Body of pancreas (tissue), 4 donors: Measurements from ENCODE around the gene EBP. TPM values are rescaled to one million over a fixed set of nuclear protein-coding genes. Genes with fewer than 3 reads are reported as not detected.

Experiments used
- ATAC-seq: fragments of 150-250 bp; one replicate; pipeline ENCODE4 v1.9.1; 2016
- DNase-seq, 4 donors: peaks; one replicate each; pipeline ENCODE4 v3.0.0-alpha.2; 2019
- H3K27ac ChIP-seq, 4 donors: fragments of 200-600 bp; sonication (generic); 1 replicate in 3 of 4; 2 replicates in 1 of 4; pipeline versions ENCODE4 v1.5.1 to v1.6.1; 2016 to 2019; ENCODE audit warnings: mild to moderate bottlenecking in 1 of 4, mixed read lengths in 1 of 4, moderate library complexity in 1 of 4
- H3K27me3 ChIP-seq, 2 donors: fragments of 200-600 bp; sonication (generic); one replicate each; pipeline ENCODE4 v1.6.0; 2016; ENCODE audit warnings: mild to moderate bottlenecking in 1 of 2
- H3K36me3 ChIP-seq, 2 donors: fragments of 200-600 bp; sonication (generic); replicated peaks in 1 of 2; 2 replicates each; pipeline ENCODE4 v1.5.1; 2016; ENCODE audit warnings: low read depth in 2 of 2; ENCODE audit not compliant: insufficient read depth in 1 of 2
- H3K4me1 ChIP-seq: fragments of 200-600 bp; sonication (generic); one replicate; pipeline ENCODE4 v1.6.0; 2016
- H3K4me3 ChIP-seq, 2 donors: fragments of 200-600 bp; sonication (generic); 1 replicate in 1 of 2; 2 replicates in 1 of 2; pipeline ENCODE4 v1.5.1; 2016 to 2019
- H3K9me3 ChIP-seq, 3 donors: fragments of 200-600 bp; sonication (generic); 1 replicate in 2 of 3; 2 replicates in 1 of 3; pipeline ENCODE4 v1.5.1; 2016
- POLR2A ChIP-seq, 3 donors: fragments of 450-650 bp; IDR thresholded peaks; one replicate each; pipeline ENCODE4 v1.6.1; 2016; ENCODE audit warnings: antibody characterized with exemption in 3 of 3, mild to moderate bottlenecking in 2 of 3
- WGBS, 2 donors: methylation state at CpG; one replicate each; pipeline ENCODE4 v1.1.5; 2017; 5-methylcytosine and 5-hydroxymethylcytosine counted together
- intact Hi-C: fragments of 100-400 bp; cut with DNase I; formaldehyde crosslinking; loops from one replicate; pipeline ENCODE4 v1.15.1; 2023
- total RNA-seq, 2 donors: library from RNA; depleted of rRNA; stranded (reverse); fragments of >200 nt; gene quantifications; one replicate each; pipeline ENCODE4 v1.1.0, GENCODE V29; 2016
- TF ChIP-seq, protein P1 (sequence below), 7 experiments: fragments of 450-650 bp in 4 of 7; fragments of 200-600 bp in 3 of 7; sonication (generic) in 3 of 7; IDR thresholded peaks; one replicate each; pipeline ENCODE4 v1.5.1; 2016 to 2019; ENCODE audit warnings: antibody characterized with exemption in 7 of 7

The EBP gene
- 10 to 100 TPM; 14.8 to 19.7 TPM for total RNA-seq

DNA sequence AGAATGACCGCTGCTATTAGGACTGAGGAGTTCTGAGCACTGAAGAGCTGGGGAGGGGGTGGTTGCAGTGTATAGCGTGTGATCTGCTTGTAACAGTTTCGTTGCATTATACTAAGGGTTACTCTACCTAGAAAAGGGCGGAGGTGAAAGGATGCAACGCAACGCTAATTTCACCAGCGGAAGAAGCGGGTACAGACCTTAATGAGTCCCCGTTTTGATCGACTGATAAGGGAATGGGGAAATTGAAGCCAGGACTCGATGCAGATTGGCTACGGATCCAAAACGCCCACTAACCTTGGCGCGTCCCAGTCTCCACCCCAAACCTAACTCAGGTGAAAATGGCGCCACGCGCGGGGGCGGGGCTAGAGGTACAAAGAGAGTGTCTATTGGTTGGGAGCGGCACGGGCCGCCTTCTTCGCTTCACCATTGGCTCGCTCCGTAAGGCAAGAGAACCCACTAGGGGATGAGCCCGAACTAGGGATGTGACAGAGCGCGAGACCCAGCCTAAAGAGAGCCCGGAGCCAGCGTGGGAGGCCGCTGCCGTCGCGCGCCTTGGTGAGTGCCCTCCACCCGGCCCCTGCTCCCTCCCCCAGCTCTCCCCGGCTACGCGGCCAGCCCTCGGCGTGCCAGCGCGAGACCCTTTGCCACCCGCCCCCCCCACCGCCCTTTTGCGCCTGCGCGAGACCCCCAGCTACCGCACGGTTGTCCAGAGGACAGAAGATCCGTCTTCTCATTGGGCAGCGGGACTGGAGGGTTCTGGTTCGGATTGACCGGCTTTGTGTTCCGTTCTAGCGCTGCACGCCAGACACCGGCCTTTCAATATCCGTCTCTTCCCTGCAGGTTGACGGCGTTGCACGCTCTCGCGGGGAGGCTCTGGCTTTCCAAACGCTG lies at the start of gene EBP:
EBP (plus strand) TSS at position 456 of the 891 bp plus-strand sequence. CDS start 1,964 bp downstream, outside the sequence.
- Histone ChIP-seq H3K9me3 (no peaks in the 10 kb centered on the region), H3K36me3 (no peaks in the 10 kb centered on the region), H3K4me1 (peaks cover 8% of the 10 kb centered on the region), H3K27ac (peak within 1 kb of the TSS; percentile 59 to 79 (median 76)), H3K27me3 (no peaks in the 10 kb centered on the region), H3K4me3 (peak within 1 kb of the TSS; percentile 6 to 32)
- ATAC-seq, result peak; percentile 99
- WGBS, 2 donors, result 1 to 3% methylated on average over 7 to 38 of the region's 66 CpGs
- peak; percentile 91 to 94 (median 93) for DNase-seq
- intact Hi-C loops, result no loop called here
- peak; percentile 32 to 75 (median 74) for TF ChIP-seq POLR2A (IDR thresholded peaks at IDR 0.05)
- TF ChIP-seq, protein P1, sequence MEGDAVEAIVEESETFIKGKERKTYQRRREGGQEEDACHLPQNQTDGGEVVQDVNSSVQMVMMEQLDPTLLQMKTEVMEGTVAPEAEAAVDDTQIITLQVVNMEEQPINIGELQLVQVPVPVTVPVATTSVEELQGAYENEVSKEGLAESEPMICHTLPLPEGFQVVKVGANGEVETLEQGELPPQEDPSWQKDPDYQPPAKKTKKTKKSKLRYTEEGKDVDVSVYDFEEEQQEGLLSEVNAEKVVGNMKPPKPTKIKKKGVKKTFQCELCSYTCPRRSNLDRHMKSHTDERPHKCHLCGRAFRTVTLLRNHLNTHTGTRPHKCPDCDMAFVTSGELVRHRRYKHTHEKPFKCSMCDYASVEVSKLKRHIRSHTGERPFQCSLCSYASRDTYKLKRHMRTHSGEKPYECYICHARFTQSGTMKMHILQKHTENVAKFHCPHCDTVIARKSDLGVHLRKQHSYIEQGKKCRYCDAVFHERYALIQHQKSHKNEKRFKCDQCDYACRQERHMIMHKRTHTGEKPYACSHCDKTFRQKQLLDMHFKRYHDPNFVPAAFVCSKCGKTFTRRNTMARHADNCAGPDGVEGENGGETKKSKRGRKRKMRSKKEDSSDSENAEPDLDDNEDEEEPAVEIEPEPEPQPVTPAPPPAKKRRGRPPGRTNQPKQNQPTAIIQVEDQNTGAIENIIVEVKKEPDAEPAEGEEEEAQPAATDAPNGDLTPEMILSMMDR (IDR thresholded peaks at IDR 0.05), result peak in 1 of 7 experiments; percentile 7

DNA sequence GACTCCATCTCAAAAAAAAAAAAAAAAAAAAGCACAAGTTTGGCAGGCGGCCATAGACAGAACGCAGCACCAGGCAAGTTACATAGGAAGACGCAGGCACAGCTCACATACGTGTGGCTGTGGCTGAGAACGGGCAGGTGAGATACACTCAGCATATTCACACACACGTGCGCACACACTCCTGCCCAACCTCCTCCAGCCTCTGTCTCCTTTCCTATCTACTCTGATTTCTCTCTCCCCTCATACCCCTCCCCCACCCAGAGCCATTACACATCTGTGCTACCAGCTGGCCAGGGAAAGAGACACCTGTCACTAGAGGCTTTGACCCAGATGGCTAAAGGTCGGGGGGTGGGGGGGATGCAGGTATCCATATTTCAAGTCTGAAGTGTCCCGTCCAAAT lies 49.4 kb upstream of the EBP start:
- no peaks in the 10 kb centered on the region for H3K27me3 ChIP-seq
- no peaks in the 10 kb centered on the region for H3K9me3 ChIP-seq
- peak overlapping the region in 3 of 4 donors; percentile 55 to 82 (median 77) for H3K27ac ChIP-seq
- peaks cover 42% of the 10 kb centered on the region for H3K4me1 ChIP-seq
- intact Hi-C loops, result no loop called here
- no peaks in the 10 kb centered on the region for H3K36me3 ChIP-seq
- no peak overlapping the region for H3K4me3 ChIP-seq
- 19 to 22% methylated on average over 5 to 9 of the region's 9 CpGs for WGBS, 2 donors
- TF ChIP-seq POLR2A (IDR thresholded peaks at IDR 0.05), result no peak
- TF ChIP-seq, protein P1 (IDR thresholded peaks at IDR 0.05), result no peak
- peak; percentile 25 for ATAC-seq
- DNase-seq, result peak; percentile 45 to 75 (median 59)

DNA sequence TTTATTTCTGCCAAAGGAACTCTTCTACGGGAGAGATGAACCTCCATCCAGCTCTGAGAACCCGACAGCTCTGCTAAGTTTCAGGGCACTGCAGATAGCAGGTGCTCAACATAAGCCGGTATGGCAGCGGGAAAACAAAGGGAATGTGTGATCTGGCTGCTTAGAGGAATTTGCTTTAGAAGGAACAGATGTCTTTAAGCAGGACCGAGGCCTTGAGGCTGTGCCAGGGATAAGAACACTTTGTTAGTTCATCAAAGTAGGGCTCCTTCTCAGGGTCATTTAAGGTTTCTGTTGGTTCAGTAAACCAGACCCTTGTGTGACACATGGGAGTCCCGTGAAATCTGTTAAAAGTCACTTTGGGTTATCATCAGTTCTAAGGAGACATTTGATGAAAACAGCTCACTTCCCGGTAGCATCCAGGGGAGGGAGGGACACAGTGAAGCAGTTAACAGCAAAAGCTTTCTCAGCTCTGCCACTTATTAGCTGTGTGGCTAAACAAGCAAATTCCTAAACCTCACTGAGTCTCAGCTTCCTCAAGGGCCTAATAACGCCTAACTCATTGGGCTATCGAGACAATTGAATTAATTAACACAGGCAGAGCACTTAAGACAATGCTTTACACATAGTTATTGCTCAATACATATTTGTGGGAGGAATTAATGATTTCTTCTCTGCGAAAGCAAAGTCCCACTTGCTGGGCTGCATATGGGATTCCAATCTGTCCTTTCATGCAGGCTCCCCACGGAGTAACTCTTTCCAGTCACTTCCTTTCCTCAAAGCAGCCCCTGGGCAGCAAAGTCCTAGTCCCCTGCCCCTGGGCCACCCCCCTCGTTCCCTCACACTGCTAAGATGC lies 48.5 kb upstream of the EBP start:
- 22 to 32% methylated on average over 11 of the region's 12 CpGs for WGBS, 2 donors
- Histone ChIP-seq H3K4me3 (no peak overlapping the region), H3K4me1 (peaks cover 42% of the 10 kb centered on the region), H3K27me3 (no peaks in the 10 kb centered on the region), H3K27ac (peak overlapping the region; percentile 39 to 82 (median 66)), H3K36me3 (no peaks in the 10 kb centered on the region), H3K9me3 (no peaks in the 10 kb centered on the region)
- no peak for TF ChIP-seq POLR2A (IDR thresholded peaks at IDR 0.05)
- TF ChIP-seq, protein P1 (IDR thresholded peaks at IDR 0.05), result no peak
- DNase-seq (peak; percentile 52 to 72 (median 62)), ATAC-seq (peak; percentile 29)
- intact Hi-C loops, result no loop called here

DNA sequence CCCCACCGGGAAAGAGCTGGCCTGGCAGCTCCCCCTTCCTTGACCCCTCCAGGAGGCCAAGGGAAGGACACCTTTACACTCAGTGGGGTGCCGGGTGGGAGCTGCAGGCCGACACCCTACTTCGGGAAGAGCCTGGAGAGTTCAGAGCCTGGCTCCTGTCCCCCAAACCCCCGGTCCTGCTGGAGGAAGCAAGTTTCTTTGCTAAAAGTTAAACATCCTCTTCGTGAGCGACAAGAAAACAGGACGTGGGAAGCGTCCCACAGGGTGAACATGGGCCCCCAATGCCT lies 48.0 kb upstream of the EBP start:
- no peak overlapping the region for H3K4me3 ChIP-seq
- H3K9me3 ChIP-seq, result no peaks in the 10 kb centered on the region
- peak overlapping the region in 3 of 4 donors; percentile 55 to 82 (median 77) for H3K27ac ChIP-seq
- no peaks in the 10 kb centered on the region for H3K27me3 ChIP-seq
- 45 to 58% methylated on average over 2 to 7 of the region's 9 CpGs for WGBS, 2 donors
- intact Hi-C loops, result no loop called here
- no peak for TF ChIP-seq POLR2A (IDR thresholded peaks at IDR 0.05)
- TF ChIP-seq, protein P1 (IDR thresholded peaks at IDR 0.05), result no peak
- H3K36me3 ChIP-seq, result no peaks in the 10 kb centered on the region
- DNase-seq (no peak), ATAC-seq (no peak)
- peaks cover 42% of the 10 kb centered on the region for H3K4me1 ChIP-seq
